ENCODE results near the gene DLGAP1. TPM values are rescaled to one million over a fixed set of nuclear protein-coding genes. Genes with fewer than 3 reads are reported as not detected.

DLGAP1 gene
- total and polyA plus RNA-seq, 2 of the 13 experiments (the other 11 are each of a cell fraction or from before 2014, with no cell fraction given) = 0.01 TPM; not detected in 1

DNA sequence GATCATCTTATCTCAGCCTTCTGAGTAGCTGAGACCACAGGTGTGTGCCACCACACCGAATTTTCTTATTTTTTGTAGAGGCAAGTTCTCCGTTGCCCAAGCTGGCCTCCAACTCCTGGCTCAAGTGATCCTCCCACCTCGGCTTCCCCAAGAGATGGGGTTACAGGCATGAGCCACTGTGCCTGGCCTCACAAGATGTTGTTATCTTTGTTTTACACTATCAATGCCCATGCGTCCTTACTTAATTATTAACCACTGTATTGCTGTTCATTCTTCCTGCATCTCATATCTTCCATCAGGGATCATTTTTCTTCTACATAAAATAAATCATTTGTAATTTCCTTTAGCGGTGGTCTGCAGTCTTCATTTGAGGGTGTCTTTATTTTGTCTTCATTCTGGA, 823.2 kb downstream of the DLGAP1 start (continued):
- TF ChIP-seq THAP9 (CRISPR knock-in tag; IDR thresholded peaks at IDR 0.05; ENCODE audit: borderline replicate concordance) (no peak), FOXM1 (CRISPR knock-in tag; IDR thresholded peaks at IDR 0.05) (no peak), TAF15 (IDR thresholded peaks at IDR 0.05; ENCODE audit: low read depth, low read length, poor library complexity, severe bottlenecking) (no peak), DPF2 (CRISPR knock-in tag; IDR thresholded peaks at IDR 0.05; ENCODE audit: borderline replicate concordance, low read depth) (no peak), THYN1 (CRISPR knock-in tag; IDR thresholded peaks at IDR 0.05; ENCODE audit: borderline replicate concordance, low read depth) (no peak), ZNF260 (CRISPR knock-in tag; IDR thresholded peaks at IDR 0.05; ENCODE audit: borderline replicate concordance, low read depth) (no peak), ZNF564 (CRISPR knock-in tag; IDR thresholded peaks at IDR 0.05) (no peak), ZBTB49 (CRISPR knock-in tag; IDR thresholded peaks at IDR 0.05; ENCODE audit: borderline replicate concordance) (no peak), BRD4 (CRISPR knock-in tag; IDR thresholded peaks at IDR 0.05) (no peak), ZNF879 (CRISPR knock-in tag; IDR thresholded peaks at IDR 0.05) (no peak)

All from HepG2 (cell line).